HuH-7.5 (cell line): ENCODE results near the gene TRPC3.
"Not testable (repeated sequence)": the region's sequence is repeated elsewhere in the genome, so short reads cannot be mapped to it uniquely, and the experiment has no call there.

Experiments used
- DNase-seq: peaks from one replicate; pipeline ENCODE4 v3.0.0; 2011; ENCODE audit warnings: low spot score

TRPC3 gene

GRCh38 chr4:121946644-121947043, 5.2 kb downstream of the TRPC3 start:
- no peak for DNase-seq

- no peak for DNase-seq
These were observed 7.9 kb downstream of the TRPC3 start for GRCh38 chr4:121943941-121944340.

GRCh38 chr4:121939690-121940089, 12.2 kb downstream of the TRPC3 start:
- DNase-seq = no peak

DNA sequence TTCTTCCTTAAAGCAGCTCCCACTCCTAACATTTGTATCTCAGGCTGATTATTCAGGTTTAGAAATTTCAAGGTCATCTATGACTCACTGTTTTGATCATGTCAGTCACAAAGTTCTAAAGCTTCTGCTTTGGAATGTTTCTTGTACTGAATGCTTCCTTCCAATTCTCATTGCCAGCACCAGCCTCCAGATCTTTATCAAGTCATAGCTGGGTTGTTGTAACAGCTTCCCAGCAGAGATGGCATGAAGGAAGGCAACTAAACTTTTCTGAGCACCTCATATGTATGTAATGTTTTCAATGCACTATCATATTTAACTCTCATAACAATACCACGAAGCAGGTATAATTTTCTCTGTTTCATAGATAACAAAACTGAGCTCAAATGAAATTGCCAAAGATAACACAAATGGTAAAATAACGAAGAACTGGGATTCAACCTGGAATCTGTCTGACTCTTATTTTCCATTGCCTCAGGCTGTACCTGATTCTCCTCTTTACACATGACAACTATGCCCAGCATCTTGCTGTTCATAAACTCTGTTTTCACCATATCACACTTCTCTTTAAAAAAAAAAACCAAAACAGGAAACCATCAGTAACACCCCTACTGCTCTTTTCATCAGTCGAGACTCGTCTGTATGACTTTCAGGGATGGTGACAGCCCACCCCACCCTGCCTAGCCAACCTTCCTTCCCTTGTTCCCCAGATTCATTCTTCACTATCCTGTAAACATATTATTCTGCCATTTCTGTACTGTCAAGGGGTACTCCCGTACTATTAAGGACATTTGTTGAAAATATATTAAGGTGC, 13.4 kb downstream of the TRPC3 start:
- DNase-seq = no peak

- DNase-seq = no peak
These were observed 15.8 kb downstream of the TRPC3 start for GRCh38 chr4:121936101-121936500.

DNA sequence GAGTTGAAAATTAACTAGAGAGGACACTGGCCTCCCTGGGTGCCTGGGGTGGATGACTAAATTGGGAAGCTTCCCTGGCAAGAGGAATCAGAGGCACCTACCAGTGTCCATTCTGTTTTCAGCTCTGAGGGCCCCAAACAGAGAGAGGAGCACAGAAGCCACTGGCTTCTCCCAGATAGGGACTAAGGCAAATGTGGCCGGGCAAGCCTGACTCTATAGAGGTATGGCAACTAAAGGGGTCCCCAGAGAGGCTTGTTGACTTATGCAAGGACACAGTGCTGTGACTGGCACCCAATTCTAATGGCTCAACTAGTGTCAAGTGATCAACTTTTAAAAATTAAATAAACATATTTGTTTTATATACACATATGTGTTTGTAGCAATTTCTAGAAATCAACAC, 17.2 kb downstream of the TRPC3 start:
- no peak for DNase-seq

- DNase-seq = no peak
These were observed 19.5 kb downstream of the TRPC3 start for GRCh38 chr4:121932212-121932974.

- DNase-seq = no peak
These were observed 21.6 kb downstream of the TRPC3 start for GRCh38 chr4:121930304-121930703.

GRCh38 chr4:121927948-121928347, 23.9 kb downstream of the TRPC3 start:
- no peak for DNase-seq

- not testable (repeated sequence) for DNase-seq
These were observed 25.4 kb downstream of the TRPC3 start for GRCh38 chr4:121926490-121926889.

- DNase-seq = no peak
These were observed 28.6 kb downstream of the TRPC3 start for GRCh38 chr4:121923306-121923705.

DNA sequence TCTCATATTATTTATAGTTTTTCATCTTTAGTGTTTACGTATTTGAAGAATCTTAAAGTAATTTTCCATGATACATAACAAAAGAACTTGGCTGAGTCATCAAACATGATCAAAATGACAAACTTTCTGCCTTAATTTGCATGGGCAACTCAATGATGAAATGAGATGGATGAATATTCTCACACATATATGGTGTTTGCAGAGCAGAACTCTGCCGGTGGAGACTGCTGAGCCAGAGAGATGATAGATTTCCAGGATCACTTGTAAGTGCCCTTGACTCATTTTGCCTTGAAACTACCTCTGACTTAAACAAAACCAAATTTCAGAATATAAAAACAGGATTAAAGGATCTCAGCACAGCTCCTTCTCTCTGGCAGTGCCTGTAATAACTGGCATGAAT, 38.2 kb downstream of the TRPC3 start:
- no peak for DNase-seq

- DNase-seq = no peak
These were observed 43.5 kb downstream of the TRPC3 start for GRCh38 chr4:121908346-121908745.

DNA sequence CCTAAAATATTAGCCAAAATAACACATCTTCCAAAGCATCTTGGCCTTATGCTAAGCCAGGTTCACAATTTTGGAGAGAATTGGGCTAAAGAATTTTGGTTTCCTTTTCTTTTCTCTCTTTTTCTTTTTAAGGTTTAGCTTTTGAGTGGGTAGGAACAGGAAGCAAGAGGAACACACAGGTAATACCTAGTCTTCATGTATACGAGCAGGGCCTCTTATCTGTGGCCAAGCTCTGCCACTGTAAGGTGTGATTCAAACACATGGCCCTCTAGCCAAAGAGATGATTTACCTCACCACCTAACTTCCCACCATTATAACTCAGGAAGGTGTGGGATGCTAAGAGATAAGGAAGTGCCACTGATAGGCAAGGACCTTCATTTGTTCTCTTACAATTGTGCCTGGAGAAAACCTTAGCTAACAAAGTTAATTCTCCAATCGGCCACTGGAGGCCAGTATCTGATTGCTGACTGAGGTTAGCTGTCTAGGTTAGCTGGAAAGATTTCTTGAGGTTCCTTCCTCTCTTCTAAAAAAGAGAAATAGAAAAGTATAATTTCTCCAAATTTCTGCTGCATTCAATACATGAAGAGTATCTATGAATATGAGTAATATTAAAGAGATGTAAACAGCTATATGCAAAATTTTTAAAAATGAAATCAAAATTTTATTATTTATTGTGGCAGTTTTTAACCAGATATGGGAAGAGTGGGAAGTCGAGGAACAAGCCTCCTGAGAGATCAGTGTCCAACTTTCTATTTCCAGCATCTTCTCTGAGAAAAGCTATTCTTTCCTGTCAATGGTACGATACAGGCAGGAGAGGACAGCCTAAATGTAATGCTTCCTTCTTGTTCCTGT, 51.5 kb downstream of the TRPC3 start:
- DNase-seq = no peak

DNA sequence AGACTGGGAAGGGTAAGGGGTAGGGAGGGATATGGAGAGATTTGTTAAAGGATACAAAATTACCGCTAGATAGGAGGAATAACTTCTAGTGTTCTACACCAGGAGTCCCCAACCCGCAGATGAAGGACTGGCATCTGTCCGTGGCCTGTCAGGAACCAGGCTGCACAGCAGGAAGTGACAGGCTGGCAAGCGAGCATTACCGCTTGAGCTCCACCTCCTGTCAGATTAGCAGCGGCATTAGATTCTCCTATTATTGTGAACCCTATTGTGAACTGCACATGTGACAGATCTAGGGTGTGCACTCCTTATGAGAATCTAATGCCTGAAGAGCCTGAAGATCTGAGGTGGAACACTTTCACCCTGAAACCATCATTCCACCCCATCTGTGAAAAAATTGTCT, 53.7 kb downstream of the TRPC3 start:
- no peak for DNase-seq

DNA sequence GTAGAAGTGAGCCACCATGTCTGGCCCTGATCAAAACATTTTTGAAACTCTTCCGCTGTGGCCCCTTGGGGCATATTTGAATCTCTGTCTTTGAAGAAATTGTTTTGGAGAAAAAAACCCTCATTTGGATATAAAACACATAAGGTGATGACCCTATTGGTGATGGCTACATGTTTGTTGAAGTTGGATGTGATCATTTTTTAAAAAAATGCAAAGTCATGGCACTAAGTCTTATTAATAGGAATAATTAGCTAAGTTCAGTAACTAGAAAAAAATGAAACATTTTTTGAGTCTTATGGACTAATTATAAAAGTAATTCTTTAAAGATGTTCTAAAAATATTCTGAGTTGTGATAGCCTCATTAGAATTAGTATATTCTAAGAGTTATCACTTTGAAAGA, 63.7 kb downstream of the TRPC3 start:
- no peak for DNase-seq

GRCh38 chr4:121885115-121885514, 66.7 kb downstream of the TRPC3 start:
- DNase-seq = no peak

GRCh38 chr4:121881158-121881557, 70.7 kb downstream of the TRPC3 start:
- no peak for DNase-seq

DNA sequence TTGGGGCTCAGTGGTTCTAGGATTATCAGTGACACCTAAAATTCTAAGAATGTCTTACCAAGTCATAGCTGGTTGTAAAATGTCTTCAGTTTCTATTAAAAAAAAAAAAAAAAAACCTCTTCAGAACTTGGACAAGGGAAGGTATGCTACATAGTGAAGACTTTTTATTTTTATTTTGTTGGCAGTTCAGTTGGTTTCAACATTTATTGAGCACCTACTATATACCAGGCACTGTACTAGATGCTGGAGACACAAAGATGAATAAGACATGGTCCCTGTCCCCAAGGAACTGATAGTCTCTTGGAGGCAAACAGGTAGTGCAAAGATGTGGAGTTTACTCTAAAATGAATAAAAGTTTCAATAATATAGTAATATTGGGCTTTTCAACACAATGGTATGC, 72.7 kb downstream of the TRPC3 start:
- DNase-seq = no peak

- DNase-seq = no peak
These were observed 74.7 kb downstream of the TRPC3 start for GRCh38 chr4:121877041-121877773.

- no peak for DNase-seq
These were observed 75.8 kb downstream of the TRPC3 start for GRCh38 chr4:121876070-121876469.

DNA sequence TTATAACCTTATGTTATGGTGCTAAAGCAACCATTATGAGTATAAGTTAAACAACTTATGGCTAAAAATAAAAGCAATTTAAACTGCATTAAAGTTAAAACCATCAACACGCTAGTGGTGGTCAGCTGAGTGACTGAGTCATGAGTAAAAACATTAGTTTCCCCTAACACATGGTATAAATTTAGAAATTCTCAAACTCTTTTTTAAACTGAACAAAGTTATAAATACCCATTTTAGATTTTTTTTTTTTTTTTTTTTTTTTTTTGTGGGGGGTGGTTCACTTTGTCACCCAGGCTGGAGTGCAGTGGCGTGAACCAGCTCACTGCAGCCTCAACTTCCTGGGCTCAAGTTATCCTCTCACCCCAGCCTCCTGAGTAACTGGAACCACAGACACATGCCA, 76.2 kb downstream of the TRPC3 start:
- no peak for DNase-seq
